ENCODE results near the gene POLD2. TPM values are rescaled to one million over a fixed set of nuclear protein-coding genes. Genes with fewer than 3 reads are reported as not detected.

Gene POLD2
- total RNA-seq, 4 donors from 2014 or later, result 19.7 to 45.6 (median 21.0) TPM

DNA sequence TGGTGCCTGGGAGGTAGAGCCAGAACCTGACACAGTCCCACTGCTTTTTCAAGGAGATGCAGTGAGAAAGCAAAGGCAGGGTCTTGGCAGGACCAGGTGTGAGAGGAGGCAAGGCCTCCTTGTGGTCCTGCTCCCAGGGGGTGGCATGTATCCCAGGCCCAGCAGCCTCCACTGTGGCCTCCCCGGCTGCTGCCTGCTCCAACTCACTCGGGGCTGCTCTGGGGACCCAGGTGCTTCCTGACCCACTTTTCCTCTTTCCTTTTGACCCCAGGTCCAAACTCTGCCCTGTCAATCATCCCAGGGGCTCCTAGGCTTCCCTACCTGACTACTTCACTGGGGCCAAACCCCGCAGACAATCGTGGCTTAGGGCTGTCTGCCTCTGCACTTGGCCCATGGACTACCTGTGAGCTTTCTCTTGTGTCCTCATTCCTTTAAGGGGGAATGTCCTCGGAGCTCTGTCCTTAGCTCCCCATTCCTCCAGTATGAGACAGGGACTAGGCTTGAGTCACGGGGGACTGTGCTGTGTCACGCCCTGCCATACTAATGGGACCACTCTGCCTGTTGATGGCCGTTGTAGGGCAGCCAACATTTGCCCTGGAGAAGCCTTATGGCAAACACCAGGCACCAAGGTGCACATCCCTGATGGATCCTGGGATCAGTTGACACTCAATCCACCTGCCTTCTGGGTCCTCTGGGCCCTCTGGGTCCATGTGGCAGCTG, 20.3 kb downstream of the POLD2 start:
- TF ChIP-seq, protein P1, sequence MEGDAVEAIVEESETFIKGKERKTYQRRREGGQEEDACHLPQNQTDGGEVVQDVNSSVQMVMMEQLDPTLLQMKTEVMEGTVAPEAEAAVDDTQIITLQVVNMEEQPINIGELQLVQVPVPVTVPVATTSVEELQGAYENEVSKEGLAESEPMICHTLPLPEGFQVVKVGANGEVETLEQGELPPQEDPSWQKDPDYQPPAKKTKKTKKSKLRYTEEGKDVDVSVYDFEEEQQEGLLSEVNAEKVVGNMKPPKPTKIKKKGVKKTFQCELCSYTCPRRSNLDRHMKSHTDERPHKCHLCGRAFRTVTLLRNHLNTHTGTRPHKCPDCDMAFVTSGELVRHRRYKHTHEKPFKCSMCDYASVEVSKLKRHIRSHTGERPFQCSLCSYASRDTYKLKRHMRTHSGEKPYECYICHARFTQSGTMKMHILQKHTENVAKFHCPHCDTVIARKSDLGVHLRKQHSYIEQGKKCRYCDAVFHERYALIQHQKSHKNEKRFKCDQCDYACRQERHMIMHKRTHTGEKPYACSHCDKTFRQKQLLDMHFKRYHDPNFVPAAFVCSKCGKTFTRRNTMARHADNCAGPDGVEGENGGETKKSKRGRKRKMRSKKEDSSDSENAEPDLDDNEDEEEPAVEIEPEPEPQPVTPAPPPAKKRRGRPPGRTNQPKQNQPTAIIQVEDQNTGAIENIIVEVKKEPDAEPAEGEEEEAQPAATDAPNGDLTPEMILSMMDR (IDR thresholded peaks at IDR 0.05; ENCODE audit: low read depth), result no peak

DNA sequence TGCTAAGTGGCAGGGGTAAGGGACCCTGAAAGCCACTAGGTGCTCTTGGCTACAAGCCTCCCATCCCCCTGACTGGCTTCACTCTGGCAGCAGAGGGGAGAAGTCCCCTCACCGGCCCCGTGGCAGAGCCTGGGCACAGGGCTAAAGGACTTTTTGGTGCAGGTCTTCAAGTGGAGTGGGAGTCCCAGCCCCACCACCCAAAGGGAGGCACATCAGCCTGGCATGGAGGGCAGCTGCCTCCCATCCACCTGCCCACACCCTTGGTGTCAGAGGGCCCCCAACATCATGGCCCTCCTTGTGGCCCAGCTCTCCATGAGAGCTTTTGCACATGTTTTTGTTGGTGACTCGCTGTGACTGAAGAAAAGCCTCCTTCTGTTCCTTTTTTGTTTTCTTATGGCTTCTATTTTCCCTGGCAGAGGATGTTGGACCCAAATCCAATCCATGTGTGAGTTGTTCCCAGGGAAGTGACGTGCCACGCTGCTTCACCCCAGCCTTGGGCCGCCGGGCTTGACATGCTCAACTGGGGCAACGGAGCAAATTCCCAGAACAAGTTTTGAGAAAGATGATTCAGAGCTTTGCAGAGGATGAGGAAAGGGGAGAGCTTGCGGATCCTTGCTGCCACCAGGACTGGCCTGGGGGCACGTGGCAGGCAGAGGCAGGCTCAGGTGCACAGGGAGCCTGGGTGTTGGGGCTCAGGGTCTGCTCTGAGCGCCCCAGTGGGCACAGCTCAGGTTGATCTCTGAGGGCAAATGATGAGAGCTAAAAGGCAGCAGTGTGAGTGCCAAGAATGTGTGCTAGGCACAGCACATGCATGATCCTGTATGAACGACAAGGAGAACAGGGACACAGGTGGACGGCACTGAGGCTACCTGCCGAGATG, 21.1 kb downstream of the POLD2 start:
- TF ChIP-seq, protein P1 (IDR thresholded peaks at IDR 0.05; ENCODE audit: low read depth), result no peak

DNA sequence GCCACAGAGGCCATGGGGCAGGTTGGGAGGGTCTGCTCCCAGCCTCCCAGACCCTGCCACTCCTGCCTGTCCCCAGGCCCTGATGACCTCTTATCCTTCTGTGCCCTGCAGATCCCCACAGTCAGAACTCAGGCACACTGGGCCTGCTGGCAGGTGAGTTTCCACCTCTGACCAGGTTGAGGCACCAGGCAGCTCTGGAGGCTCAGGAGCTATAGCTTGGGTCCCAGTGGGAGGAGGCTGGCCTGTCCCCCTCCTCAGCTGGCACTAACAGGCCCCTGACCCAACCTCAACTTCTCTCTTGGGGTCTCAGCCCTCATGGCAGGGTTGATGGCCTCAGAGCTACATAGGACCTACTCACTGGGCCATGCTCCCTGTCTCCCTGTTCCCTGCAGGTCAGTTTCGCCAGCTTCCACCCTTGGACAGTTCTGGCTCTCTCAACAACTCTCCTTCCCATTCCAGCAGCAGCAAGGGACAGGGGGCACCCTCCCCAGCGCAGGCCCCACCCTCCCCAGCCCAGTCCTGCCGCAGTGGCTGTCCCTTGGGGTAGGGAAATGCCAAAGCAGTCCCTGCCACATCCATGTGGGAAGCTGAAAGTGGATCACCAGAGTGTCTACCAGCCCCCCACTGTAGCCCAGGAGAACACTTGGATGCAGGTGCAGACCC, 21.9 kb downstream of the POLD2 start:
- TF ChIP-seq, protein P1 (IDR thresholded peaks at IDR 0.05; ENCODE audit: low read depth), result no peak

DNA sequence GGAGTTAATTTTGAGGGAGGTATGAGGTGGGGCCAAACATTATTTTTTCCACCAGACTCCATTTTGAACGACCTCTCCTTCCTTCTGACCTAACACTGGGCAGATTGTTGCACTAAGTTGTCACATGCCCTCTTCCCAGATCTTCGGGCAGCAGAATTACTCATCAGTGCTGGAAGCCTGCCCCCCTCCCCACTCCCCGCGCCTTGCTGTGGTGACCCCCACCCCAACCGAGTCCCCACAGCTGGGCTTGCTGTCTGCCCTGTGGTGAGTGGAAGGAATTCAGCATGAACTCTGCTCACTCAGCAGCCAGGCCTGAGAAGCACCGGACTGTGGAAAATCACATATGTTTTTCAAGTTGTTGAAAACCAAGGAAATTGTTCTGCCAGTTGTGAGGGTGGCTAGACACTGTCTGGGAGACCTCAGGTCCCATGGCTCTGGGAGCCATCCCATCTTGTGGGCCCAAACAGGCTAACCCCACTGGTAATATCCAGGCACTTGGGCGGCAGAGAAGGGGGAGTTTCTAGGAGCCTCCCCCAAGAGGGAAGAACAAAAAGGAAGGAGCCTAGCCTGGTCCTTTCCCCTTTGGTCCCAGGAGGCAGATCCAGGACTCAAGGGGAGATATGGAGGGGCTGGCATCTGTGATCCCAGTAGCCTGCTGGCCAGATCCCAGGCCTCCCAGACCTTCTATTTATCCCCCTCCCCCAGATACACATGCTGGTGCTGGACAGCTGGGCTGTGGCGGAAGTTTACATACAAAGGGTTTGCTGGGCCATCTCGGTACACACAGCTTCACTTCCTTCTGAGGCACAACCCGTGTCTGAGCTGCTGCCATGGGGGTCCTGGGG, 22.7 kb downstream of the POLD2 start:
- TF ChIP-seq, protein P1 (IDR thresholded peaks at IDR 0.05; ENCODE audit: low read depth), result no peak

DNA sequence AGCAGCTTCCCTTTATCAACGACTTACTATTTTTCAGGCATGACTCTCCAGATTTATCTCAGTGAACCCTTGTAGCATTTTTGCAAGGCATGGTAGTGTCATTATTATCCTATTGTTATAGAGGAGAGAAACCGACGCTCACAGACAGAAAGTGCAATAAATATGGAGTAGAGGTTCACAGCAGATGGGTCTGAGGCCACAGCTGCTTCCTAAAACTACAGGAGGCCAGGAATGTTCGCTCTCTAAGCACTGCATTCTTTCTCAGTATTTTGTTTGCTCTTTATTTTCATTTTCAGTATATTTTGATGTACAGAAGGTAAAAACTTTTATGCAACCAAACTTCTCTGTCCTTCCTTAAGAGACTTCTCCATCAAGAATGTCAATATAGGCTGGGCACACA, 23.7 kb downstream of the POLD2 start:
- TF ChIP-seq, protein P1 (IDR thresholded peaks at IDR 0.05; ENCODE audit: low read depth), result no peak

DNA sequence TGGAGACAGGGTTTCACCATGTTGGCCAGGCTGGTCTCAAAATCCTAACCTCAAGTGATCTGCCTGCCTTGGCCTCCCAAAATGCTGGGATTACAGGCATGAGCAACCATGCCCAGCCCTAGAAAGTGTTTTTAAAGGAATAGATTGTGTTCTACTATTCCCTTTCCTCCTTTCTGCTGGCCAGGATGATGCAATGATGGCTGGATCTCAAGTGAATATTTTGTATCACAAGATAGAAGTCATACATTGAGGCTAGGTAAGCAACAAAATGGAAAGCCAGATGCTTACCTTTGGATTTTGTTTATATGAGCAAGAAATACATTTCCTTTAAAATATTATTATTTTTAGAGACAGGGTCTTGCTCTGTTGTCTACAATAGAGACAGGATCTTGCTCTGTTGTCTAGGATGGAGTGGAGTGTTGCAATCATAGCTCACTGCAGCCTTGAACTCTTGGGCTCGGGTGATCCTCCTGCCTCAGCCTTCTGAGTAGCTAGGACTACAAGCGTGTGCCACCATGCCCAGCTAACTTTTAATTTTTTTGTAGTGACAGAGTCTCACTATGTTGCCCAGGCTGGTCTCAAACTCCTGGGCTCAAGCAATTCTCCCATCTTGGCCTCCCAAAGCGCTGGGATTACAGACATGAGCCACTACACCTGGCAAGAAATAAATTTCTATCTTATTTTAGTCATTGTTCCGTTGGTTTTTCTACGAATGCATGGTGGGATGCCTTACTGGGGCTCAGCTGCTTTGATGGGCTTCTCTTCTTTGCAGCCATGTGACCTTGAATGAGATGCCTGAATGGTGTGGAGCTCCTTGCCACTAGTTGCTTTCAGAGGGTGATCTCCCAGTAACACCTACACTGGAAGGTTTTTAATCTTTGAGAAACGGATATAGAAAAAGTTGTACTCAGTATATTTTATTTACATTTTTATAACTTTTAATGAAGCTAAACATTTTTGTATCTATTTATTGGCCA, 25.0 kb downstream of the POLD2 start:
- TF ChIP-seq, protein P1 (IDR thresholded peaks at IDR 0.05; ENCODE audit: low read depth), result no peak
